HG02759 (cell line): ENCODE data around the gene DACH1.
"Not testable (repeated sequence)": the region's sequence is repeated elsewhere in the genome, so short reads cannot be mapped to it uniquely, and the experiment has no call there.

Experiments
- ATAC-seq: cut with Tn5 transposase; IDR thresholded peaks from one replicate; pipeline ENCODE4 v1.9.1; 2021; ENCODE audit warnings: mild to moderate bottlenecking, moderate library complexity; ENCODE audit not compliant: unreplicated experiment

Gene DACH1

DNA sequence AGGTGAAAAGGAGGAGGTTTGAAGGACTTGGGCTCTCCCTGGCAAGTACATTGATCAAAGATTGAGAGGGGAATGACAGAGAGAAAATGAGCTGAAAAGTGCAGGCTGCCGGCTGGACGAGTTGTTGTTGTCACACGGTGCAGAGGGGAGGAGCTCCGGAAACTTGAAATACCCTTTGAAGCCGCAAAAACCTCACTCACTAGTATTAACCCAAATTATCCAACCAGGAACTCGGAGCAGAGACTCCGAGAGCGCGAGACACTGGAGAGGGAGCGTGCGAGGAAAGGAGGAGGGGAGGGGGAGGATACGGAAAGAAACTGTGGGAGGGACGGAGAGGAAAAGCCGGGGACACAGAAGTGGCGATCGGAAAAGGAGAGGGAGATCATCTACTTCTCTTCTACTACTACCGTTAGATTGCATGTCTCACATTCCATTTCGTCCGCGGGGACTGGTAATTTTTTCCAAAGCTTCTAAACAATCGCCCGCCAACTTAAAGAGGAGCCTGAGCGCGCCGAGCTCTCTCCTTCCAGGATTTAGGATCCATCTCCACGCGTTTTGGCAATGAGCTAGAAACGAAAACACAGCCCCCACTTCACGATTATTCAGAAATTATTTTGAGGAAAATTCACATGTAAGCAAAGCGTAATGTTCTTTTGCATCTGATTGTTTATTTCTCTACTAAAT is at the start of gene DACH1:
DACH1 (minus strand) TSS at position 74 of the 684 bp plus-strand sequence.
- no peak for ATAC-seq

DNA sequence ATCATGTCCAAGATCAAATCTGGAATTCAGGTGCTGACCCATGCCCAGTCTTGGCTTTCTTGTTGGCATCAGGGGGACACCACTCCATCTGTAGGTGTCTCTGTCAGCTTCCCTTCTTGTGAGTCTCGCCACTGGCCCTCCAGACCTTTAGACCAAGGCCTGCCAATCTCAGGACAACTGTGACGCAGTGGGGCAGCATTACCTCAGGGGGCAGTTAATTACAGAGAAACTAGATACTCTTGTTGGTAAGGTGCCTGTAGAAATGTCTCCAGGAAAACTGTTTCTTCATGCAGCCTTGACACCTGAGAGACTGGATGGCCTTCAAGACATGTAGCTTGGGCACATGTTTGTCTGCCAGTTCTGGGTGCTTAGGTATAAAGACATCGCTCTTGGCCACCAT is 46.7 kb upstream of the DACH1 start:
- ATAC-seq, result no peak

DNA sequence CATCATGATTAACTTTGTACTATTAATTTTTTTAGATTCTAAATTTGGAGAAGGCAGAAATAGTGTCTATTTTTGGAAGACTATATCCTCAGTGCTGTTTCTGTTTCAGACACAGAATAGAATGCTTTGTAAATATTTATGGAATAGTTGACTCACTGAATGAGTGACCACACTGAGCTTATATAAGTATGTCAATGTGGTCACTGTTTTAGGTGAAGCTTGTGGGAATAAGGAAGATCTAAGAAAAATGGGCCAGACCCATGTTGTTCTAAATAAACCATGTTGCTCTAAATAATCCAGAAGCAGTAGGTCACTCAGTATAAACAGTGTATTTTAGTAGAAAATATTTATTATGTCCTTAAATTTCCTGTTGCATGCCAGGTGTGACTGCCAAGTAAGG is 45.5 kb upstream of the DACH1 start:
- ATAC-seq, result no peak

DNA sequence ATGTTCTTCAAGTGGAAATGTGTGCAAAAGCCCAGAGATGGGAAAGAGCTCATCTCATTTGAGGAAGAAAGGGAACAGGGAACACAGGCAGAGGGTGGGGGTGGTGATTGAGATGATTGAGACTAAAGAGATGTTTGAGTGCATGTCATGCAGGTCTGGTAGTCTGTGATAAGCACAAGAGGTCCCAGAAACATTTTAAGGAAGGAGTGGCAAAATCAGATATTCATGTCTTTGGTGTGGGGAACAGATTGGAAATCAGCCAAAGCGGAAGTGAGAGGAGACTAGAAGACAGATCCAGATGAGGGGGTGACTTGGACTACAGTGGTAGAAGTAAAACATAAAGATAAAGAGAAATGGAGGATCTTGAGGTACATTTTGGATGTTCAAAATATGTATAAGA is 39.4 kb upstream of the DACH1 start:
- no peak for ATAC-seq

- no peak for ATAC-seq
Observed at GRCh38 chr13:71902676-71903075, 35.7 kb upstream of the DACH1 start.

- ATAC-seq, result not testable (repeated sequence)
Observed at GRCh38 chr13:71893506-71893905, 26.5 kb upstream of the DACH1 start.

- ATAC-seq, result no peak
Observed at GRCh38 chr13:71886880-71887279, 19.9 kb upstream of the DACH1 start.

- ATAC-seq, result no peak
Observed at GRCh38 chr13:71882120-71882519, 15.1 kb upstream of the DACH1 start.

DNA sequence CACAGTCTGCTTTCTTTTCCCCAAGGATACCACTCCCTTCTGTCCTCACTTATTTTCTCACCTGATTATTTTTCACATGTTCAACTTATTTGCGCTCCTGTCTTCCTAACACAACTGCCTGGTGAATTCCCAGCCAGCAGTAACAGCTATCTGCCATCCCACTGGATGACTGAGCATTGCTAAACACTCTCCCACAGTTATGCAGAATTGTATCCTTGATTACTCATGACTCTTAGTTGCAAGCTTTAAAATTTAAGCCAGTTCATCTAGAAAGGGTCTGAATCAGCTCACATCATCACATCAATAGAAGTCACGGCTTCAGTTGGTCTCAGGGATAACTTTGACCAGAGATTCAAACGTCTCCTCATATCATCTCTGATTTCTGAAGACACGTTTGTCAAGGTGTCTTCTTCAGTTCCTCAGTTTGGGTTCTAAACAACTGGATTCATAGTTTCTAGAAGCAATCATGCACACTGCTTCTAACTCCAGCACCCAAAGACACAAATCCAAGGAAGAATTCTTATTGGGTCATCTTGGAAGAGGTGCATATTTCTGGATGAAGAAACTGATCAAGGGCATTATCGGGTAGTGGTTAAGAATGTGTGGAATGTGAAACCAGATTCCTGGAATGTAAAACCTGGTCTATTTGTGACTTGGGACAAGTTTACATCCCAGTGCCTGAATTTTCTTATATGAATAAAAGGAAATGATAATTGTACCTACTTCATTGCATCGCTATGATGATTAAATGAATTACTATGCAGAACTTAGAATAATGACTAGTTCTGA is 13.9 kb upstream of the DACH1 start:
- no peak for ATAC-seq

- ATAC-seq, result no peak
Observed at GRCh38 chr13:71879808-71880344, 12.9 kb upstream of the DACH1 start.

GRCh38 chr13:71879129-71879535 is 12.1 kb upstream of the DACH1 start:
- ATAC-seq, result peak; percentile 91

GRCh38 chr13:71877256-71877653 is 10.3 kb upstream of the DACH1 start:
- no peak for ATAC-seq

- ATAC-seq, result no peak
Observed at GRCh38 chr13:71876648-71877255, 9.7 kb upstream of the DACH1 start.

DNA sequence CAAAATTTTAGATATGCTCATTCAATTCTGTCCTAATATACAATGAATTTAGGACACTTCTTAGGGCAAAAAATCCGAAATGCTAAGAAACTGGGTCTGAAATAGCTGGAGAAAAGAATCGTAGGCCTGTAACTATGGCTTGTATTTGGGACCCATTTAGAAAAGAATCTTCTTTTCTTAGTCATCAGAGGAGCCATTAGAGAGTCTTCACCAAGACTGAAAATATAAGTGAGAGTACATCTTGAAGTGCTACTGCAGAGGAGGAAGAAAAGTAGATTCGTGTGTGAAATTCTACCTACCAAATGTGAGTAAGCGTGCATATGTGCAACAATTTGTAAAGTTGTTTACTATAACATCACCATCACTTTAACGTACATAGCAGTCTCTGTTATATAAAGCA is 8.8 kb upstream of the DACH1 start:
- no peak for ATAC-seq

GRCh38 chr13:71874458-71874857 is 7.5 kb upstream of the DACH1 start:
- ATAC-seq, result no peak

DNA sequence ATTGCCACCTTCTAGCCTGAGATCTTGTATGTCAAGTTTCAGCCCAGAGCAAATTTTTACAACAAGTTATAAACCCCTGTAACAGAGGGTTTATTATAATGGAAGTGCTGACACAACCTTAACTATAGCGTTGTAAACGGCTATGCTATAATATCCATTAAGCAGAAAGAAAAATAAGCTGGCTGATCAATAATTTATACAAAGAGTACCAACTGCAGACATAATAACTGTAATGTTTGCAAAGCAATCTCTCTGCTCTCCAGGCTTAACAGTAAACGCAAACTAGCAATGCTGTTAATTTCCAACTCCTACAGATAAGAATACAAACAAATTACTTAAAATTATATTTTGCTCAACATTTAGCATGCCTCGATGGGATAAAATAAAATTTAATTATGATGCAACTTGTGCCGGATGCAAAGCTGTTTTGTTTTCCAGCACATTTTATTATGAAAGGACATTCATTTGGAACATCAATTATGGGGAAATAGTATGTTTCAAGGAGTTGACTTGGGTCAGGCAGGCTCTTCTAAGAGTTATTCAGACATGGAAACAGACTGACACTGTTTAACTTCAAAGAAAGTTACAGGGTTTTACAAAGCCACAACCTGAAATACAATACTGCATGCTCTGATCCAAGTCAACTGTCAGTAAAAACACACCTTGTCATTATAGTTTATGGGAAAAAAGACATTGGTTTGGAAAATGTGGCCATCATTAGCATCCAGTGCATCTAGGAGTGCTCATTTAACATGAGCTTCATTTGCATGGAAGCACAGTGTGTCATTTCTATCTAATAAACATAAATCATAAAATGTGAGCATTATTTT is 6.6 kb upstream of the DACH1 start:
- no peak for ATAC-seq

- ATAC-seq, result no peak
Observed at GRCh38 chr13:71871844-71872243, 4.8 kb upstream of the DACH1 start.

DNA sequence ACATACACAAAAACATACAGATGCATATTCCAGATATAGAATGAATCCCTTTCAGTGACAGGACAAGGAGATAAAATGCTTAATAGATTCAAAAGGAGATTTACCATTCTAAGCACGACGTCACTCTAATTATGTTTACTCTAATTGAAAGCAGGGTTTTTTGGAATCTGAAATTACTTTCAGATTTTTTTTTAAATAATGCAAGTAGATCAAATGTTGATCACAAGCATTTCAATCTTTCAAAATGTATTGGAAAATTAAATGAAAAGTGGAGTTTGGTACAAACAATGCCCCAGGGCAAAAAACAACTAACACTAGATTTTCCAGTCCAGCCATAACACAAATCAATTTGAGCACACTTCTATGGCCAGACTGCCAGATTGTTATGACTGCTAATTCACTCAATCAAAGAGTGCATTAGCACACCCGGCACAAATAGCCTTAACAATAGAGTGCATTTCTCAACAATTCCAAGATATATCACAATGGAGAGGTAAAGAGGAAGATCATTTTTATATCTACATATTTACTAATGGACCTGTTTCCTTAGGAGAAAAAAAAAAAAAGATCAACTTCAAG is 4.3 kb upstream of the DACH1 start:
- ATAC-seq, result no peak

DNA sequence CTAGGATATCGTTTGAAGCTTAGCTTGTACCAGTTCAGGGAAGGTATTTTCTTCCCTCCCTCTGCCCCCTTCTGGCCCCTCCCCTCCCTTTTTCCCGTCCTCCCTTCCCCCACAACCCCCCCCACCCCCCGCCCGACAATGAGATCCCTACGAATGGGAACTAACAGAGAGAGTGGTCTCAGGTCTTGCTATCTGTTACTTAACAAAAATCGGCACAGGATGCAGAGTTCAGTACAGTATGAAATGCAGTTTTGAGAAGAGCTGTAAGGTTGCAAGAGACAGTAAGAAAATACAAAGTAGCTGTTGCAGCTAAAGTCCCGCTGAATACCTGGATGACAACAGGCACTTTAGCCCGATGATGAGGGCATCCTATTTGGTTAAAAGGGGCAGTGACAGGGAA is 3.1 kb upstream of the DACH1 start:
- no peak for ATAC-seq

DNA sequence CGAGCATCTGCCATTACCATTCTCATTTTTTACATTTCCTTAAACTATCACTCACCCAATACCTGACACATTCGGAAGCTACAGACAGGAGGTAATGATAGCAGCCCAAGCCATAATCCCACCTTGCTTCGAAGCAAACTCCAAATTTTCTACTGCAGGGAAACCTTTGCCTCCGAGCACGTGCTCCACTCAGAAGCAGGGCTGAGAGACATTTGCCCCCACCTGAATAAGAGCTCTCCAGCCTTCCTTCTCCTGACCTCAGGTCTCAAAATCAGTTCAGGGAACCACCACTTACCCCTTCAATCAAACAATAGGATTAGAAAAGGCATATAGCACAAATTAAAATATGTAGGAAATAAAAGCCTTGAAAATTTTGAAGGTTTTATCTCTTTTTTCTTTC is 2.3 kb upstream of the DACH1 start:
- ATAC-seq, result no peak
